ENCODE data around the gene MTUS2.

The MTUS2 gene

GRCh38 chr13:29535663-29536655 is 715.8 kb downstream of the MTUS2 start:
- no peak for DNase-seq

- DNase-seq: no peak
Observed at GRCh38 chr13:29536853-29537252, 716.7 kb downstream of the MTUS2 start.

GRCh38 chr13:29537736-29538651 is 717.9 kb downstream of the MTUS2 start:
- no peak for DNase-seq

GRCh38 chr13:29538652-29539040 is 718.5 kb downstream of the MTUS2 start:
- DNase-seq: no peak

GRCh38 chr13:29539856-29540255 is 719.7 kb downstream of the MTUS2 start:
- DNase-seq: no peak

GRCh38 chr13:29540334-29540733 is 720.2 kb downstream of the MTUS2 start:
- DNase-seq: no peak

- DNase-seq: no peak
Observed at GRCh38 chr13:29540799-29541198, 720.7 kb downstream of the MTUS2 start.

GRCh38 chr13:29541400-29541799 is 721.3 kb downstream of the MTUS2 start:
- no peak for DNase-seq

- no peak for DNase-seq
Observed at GRCh38 chr13:29542381-29542780, 722.2 kb downstream of the MTUS2 start.

GRCh38 chr13:29543230-29544215 is 723.4 kb downstream of the MTUS2 start:
- peak; percentile 19 to 28 for DNase-seq

- no peak for DNase-seq
Observed at GRCh38 chr13:29545988-29546387, 725.8 kb downstream of the MTUS2 start.

- DNase-seq: no peak
Observed at GRCh38 chr13:29546662-29547061, 726.5 kb downstream of the MTUS2 start.

GRCh38 chr13:29547153-29547552 is 727.0 kb downstream of the MTUS2 start:
- no peak for DNase-seq

- no peak for DNase-seq
Observed at GRCh38 chr13:29548722-29549121, 728.6 kb downstream of the MTUS2 start.

GRCh38 chr13:29550430-29550988 is 730.4 kb downstream of the MTUS2 start:
- DNase-seq: no peak

GRCh38 chr13:29551214-29551613 is 731.1 kb downstream of the MTUS2 start:
- DNase-seq: no peak
